HG03175 (cell line): ENCODE results near the gene SLC35E4.

Experiments used
- ATAC-seq: cut with Tn5 transposase; IDR thresholded peaks from one replicate; pipeline ENCODE4 v1.9.1; 2021; ENCODE audit warnings: mild to moderate bottlenecking, moderate library complexity; ENCODE audit not compliant: unreplicated experiment

Gene SLC35E4

GRCh38 chr22:30687358-30687757 is 51.8 kb downstream of the SLC35E4 start:
- ATAC-seq: no peak

GRCh38 chr22:30689622-30690021 is 54.0 kb downstream of the SLC35E4 start:
- no peak for ATAC-seq

- no peak for ATAC-seq
Measured at GRCh38 chr22:30691204-30691603, 55.6 kb downstream of the SLC35E4 start.

GRCh38 chr22:30694171-30694639 is 58.6 kb downstream of the SLC35E4 start:
- ATAC-seq: no peak

- no peak for ATAC-seq
Measured at GRCh38 chr22:30694640-30695350, 59.2 kb downstream of the SLC35E4 start, which contains the start of gene OSBP2. Gene OSBP2, plus strand, starts transcription at chr22:30694874. Its CDS starts 36 bp downstream, at chr22:30694910.

- no peak for ATAC-seq
Measured at GRCh38 chr22:30695351-30695851, 59.8 kb downstream of the SLC35E4 start.

- no peak for ATAC-seq
Measured at GRCh38 chr22:30695871-30696655, 60.5 kb downstream of the SLC35E4 start.
